Skeletal muscle cell (primary cell): ENCODE data around the gene SLC2A11.

ENCODE experiments used
- DNase-seq: peaks from one replicate; pipeline ENCODE4 v3.0.0-alpha.2; 2010; ENCODE audit warnings: low read depth
- H3K4me3 ChIP-seq: 2 replicates; pipeline ENCODE4 v1.5.1; 2011; ENCODE audit warnings: low read depth, mild to moderate bottlenecking, control low read depth, low read length, moderate library complexity

SLC2A11 gene, protein sequence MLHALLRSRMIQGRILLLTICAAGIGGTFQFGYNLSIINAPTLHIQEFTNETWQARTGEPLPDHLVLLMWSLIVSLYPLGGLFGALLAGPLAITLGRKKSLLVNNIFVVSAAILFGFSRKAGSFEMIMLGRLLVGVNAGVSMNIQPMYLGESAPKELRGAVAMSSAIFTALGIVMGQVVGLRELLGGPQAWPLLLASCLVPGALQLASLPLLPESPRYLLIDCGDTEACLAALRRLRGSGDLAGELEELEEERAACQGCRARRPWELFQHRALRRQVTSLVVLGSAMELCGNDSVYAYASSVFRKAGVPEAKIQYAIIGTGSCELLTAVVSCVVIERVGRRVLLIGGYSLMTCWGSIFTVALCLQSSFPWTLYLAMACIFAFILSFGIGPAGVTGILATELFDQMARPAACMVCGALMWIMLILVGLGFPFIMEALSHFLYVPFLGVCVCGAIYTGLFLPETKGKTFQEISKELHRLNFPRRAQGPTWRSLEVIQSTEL

DNA sequence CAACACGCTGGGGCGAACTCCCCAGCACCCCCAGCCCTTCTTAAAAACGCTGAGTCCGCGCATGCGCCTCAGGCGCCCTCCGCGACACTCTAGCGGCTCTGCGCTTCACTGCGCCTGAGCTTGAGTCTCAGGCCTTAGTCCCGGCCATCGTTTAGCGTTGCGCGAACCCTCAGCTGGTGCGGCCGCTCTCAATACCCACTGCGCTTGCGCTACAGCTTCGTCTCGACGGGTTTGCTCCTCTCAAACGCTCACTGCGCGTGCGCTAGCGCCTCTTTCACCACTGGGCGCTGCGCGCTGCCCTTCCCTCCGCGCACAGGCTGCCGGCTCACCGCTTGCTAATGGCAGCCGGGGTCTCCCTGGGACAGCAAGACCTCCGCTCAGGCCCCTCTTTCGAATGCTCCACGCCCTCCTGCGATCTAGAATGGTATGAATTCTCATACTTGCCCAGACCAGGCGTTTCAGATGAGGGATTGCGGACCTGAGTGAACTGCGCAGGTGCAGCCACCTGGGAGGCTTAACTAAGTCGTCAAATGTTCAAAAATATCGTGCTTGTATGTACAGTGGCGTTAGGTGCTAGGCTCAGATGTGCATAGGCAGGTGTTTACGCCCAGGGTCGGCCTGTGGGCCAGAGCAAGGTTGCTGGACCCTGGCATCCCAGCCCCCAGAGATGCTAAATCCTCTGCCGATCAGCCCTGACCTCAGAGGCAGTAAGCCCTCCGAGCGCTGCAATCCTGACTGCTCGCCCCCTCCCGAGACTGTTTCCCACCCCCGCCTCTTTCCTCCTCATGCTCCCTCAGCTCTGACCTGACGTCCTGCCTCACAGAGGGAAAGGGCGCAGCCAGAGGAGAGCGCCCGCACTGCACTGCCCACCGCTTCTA is at the start of gene SLC2A11:
SLC2A11 (plus strand) TSS at position 270 of the 878 bp plus-strand sequence; CDS start at position 395, 125 bp downstream.
- peak within 1 kb of the TSS; percentile 75 for H3K4me3 ChIP-seq

GRCh38 chr22:23812378-23812777 is 45.3 kb upstream of the SLC2A11 start:
- H3K4me3 ChIP-seq = no peak overlapping the region
- no peak for DNase-seq

More for the DNA sequence above, at the start of gene SLC2A11:
- DNase-seq = peak; percentile 83

DNA sequence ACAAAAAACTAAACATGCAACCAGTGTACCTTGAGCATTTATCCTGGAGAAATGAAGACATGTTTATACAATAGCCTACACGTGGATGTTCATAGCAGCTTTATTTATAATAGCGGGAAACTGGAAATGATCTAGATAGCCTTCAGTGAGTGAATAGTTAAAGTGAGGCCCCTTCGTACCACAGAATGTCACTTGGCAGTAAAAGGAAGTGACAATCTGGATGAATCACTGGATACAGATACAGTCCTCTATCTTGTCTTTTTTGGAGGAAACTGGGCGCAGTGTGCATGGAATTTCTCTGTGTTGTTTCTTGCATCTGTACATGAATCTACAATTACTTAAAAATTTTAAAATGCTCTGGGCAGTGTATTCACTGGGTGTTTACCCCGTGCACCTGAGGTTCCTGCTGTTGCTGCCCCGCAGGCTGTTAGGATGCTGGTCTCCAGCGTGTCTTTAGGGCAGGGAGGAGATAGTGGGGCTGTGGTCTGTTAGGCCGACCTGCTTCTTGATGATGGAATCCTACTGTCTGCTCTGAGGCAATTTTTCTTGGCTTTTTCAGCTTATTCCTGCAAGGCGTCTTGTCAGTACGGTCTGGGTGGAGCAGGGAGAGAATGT is 42.0 kb upstream of the SLC2A11 start:
- no peak for DNase-seq
- no peak overlapping the region for H3K4me3 ChIP-seq

GRCh38 chr22:23816156-23816976 is 41.3 kb upstream of the SLC2A11 start:
- DNase-seq = no peak
- no peak overlapping the region for H3K4me3 ChIP-seq

DNA sequence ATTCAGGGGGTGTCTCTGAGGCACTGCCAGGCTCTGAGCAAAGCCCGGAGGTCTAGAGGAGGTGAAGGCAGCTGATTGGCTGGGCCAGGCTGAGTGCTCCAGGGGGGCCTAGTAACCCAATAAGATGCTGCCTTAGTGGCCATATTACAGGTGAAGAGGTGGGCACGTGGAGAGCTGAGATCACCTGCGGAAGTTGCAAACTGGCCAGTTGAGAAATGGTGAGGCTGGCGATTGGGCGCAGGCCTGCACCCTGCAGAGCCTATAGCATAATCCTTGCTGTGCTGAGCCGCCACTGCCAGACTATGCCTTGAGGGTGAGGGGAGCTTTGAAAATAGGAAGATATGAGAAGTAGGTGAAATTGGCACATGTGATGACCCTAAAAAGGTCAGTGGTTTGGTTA is 40.5 kb upstream of the SLC2A11 start:
- DNase-seq = no peak
- H3K4me3 ChIP-seq = no peak overlapping the region

- no peak for DNase-seq
- no peak overlapping the region for H3K4me3 ChIP-seq
These were observed 39.1 kb upstream of the SLC2A11 start for GRCh38 chr22:23818541-23818940.

GRCh38 chr22:23820748-23821211 is 36.9 kb upstream of the SLC2A11 start:
- H3K4me3 ChIP-seq = no peak overlapping the region
- no peak for DNase-seq

DNA sequence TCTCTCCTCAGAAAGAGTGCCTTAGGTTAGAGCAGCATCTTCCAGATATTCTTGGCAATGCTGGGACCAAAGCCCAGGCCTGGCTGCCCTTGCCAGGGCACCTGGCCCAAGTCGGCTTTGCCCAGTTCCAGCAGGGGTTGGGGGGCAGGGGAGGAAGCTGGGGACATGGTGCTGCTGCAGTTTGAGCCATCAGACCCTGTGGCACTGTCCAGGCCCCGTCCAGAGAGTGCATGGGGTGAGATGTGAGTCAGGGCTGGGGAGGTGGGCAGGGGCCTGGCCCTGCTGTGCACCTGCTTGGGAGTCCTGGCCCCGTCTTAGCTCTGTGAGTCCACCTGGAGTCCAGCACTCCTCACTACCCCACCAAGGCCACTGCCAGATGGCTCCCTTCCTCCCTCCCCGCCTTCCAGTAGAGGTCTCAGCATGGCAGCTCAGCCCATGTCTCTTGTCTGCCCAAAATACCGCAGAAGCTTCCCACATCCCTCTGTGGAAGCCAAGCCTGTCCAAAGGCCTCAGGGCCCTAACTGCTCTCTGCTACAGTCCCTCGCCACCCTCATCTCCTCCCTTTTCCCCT is 35.5 kb upstream of the SLC2A11 start:
- DNase-seq = no peak
- no peak overlapping the region for H3K4me3 ChIP-seq

DNA sequence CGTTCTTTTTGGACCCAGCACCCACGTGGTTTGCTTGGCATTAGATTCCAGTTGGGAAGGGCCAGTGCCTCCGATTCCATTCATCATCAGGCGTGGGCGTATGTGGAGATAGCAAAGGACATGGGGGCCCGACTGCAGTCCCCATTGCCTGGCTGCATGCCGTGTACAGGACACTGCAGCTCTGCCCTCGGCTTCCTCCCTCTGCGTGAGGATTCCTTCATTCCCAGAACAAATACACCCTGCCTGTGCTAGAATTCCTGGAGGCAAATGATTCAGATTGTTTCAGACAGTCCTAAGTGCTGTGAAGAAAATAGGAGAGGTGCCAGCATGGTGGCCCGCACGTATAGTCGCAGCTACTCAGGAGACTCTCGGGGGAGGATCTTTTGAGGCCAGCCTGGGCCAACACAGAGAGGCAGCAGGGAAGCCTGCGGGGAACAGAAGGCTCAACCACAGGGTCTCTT is 34.3 kb upstream of the SLC2A11 start:
- no peak overlapping the region for H3K4me3 ChIP-seq
- no peak for DNase-seq

GRCh38 chr22:23824476-23825245 is 33.0 kb upstream of the SLC2A11 start:
- DNase-seq = no peak
- no peak overlapping the region for H3K4me3 ChIP-seq

DNA sequence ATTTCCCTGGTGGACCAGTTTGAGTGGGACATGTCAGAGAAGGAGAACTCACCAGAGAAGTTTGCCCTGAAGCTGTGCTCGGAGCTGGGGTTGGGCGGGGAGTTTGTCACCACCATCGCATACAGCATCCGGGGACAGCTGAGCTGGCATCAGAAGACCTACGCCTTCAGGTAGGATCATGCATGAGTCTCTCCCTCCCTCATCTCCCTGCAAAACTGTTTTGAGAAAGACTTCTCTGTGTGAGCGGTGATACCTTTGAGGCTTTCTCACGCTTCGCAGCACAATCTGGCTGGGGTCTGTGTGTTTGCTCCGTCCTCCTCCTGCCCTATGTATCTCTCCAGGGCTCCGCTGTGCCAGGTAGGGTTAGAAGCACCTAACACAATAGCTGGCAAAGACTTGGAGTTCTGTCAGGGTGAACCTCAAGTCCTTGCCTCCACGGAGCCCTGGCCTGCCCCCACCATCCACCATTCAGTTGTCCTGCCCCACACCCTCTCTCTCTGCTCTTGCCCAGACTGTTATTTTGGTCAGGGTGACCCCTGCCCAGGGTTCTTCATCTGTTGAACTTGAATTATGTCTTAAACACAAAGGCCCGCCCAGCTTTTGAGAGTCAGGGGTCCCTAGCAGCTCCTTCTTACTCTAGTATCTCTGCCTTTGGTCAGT is 32.3 kb upstream of the SLC2A11 start:
- H3K4me3 ChIP-seq = no peak overlapping the region
- DNase-seq = no peak

- H3K4me3 ChIP-seq = no peak overlapping the region
- DNase-seq = peak; percentile 67
These were observed 30.9 kb upstream of the SLC2A11 start for GRCh38 chr22:23826510-23827350.

GRCh38 chr22:23827351-23827995 is 30.2 kb upstream of the SLC2A11 start:
- DNase-seq = no peak
- no peak overlapping the region for H3K4me3 ChIP-seq

DNA sequence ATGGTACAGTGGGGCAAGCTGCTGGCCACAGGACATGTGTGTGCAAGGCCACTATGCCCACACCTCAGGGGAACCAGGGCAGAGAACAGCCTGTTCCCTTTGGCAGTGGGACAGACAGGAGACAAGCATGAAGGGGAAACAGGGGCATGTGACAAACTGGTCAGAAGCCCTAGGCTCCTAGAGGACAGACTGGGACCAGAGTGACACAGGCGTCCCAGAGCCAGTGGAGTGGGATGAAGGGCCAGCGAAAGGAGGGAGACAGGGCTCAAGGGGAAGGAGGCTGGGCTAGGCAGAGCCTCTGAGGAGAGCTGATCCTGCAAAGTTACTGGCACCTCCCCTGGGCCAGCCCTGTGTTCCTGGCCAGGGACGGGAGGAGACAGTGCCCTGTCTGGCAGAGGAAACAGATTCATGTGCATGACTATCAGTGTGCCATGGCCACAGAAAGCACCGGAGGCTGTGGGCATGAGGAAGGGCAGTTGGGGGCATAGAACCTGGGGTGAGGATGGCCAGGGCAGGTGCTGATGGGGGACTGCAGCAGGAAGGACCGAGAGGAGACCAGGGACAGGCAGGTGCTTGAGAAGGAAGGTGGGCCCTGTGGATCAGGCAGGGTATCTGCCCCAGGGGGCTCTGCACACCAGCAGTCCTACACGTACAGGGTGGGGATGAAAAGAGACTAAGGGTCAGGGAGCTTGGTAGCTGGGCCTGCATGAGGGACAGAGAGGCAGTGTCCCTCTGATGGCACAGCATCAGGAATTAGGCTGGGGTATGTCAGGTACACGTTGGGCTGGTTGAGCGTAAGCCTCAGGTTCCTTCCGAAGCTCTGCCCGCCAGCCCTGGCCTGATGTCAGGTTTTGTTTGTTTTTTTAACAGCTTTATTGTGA is 28.6 kb upstream of the SLC2A11 start:
- DNase-seq = no peak
- H3K4me3 ChIP-seq = no peak overlapping the region

GRCh38 chr22:23829845-23830372 is 27.8 kb upstream of the SLC2A11 start:
- peak; percentile 64 for DNase-seq
- H3K4me3 ChIP-seq = no peak overlapping the region
